ENCODE data around the gene LRRC42.

Gene LRRC42

GRCh38 chr1:53942127-53942957 is 3.8 kb upstream of the LRRC42 start:
- no peak for TF ChIP-seq CTCF (conservative IDR thresholded peaks at IDR 0.05; ENCODE audit: low read length)
- no peak overlapping the region for H3K4me3 ChIP-seq (ENCODE audit: low read length)
- no peak for DNase-seq (ENCODE audit: low read depth)

GRCh38 chr1:53943090-53943489 is 3.1 kb upstream of the LRRC42 start:
- no peak overlapping the region for H3K4me3 ChIP-seq (ENCODE audit: low read length)
- TF ChIP-seq CTCF (conservative IDR thresholded peaks at IDR 0.05; ENCODE audit: low read length): no peak
- no peak for DNase-seq (ENCODE audit: low read depth)

GRCh38 chr1:53943490-53944043 is 2.6 kb upstream of the LRRC42 start:
- no peak for TF ChIP-seq CTCF (conservative IDR thresholded peaks at IDR 0.05; ENCODE audit: low read length)
- DNase-seq (ENCODE audit: low read depth): no peak
- H3K4me3 ChIP-seq (ENCODE audit: low read length): no peak overlapping the region

- DNase-seq (ENCODE audit: low read depth): no peak
- TF ChIP-seq CTCF (conservative IDR thresholded peaks at IDR 0.05; ENCODE audit: low read length): no peak
- H3K4me3 ChIP-seq (ENCODE audit: low read length): peak overlapping the region; percentile 93
These were observed 1.5 kb upstream of the LRRC42 start for GRCh38 chr1:53944469-53945182.

- H3K4me3 ChIP-seq (ENCODE audit: low read length): peak overlapping the region; percentile 93
- TF ChIP-seq CTCF (conservative IDR thresholded peaks at IDR 0.05; ENCODE audit: low read length): no peak
- no peak for DNase-seq (ENCODE audit: low read depth)
These were observed 1.0 kb upstream of the LRRC42 start for GRCh38 chr1:53945183-53945432.

GRCh38 chr1:53945433-53946251 is 508 bp upstream of the LRRC42 start, which contains the start of gene IFT25:
IFT25 (minus strand) TSS chr1:53945699; CDS start chr1:53940082, 5,617 bp downstream.
- peak within 1 kb of the TSS; percentile 93 for H3K4me3 ChIP-seq (ENCODE audit: low read length)
- DNase-seq (ENCODE audit: low read depth): peak; percentile 96
- TF ChIP-seq CTCF (conservative IDR thresholded peaks at IDR 0.05; ENCODE audit: low read length): no peak

Measured in AG10803 (cell line).